K562 (cell line): Measurements from ENCODE around the gene PIP4K2A. TPM values are rescaled to one million over a fixed set of nuclear protein-coding genes. Genes with fewer than 3 reads are reported as not detected.
A peak's percentile ranks its signal among the peaks of the same experiment; 100 is the strongest.

Experiments
- ARNT ChIP-seq, 2 experiments: fragments of 450-650 bp; IDR thresholded peaks; 2 replicates each; pipeline ENCODE4 v1.6.1; 2016; ENCODE audit warnings: mild to moderate bottlenecking in 1 of 2
- CBX1 ChIP-seq: sonication (generic); IDR thresholded peaks from 2 replicates; pipeline ENCODE4 v1.6.1; 2016; ENCODE audit warnings: antibody characterized with exemption, low read depth, mild to moderate bottlenecking
- CEBPZ ChIP-seq: fragments of 150-350 bp; IDR thresholded peaks from 2 replicates; pipeline ENCODE4 v1.6.1; 2014; ENCODE audit warnings: low read depth, mild to moderate bottlenecking, low read length, borderline replicate concordance
- FOS ChIP-seq: IDR thresholded peaks from 3 replicates; pipeline ENCODE4 v1.6.1; 2011; ENCODE audit not compliant: insufficient read length; ENCODE audit errors: extremely low read depth
- FOXK2 ChIP-seq, 2 experiments: fragments of 450-650 bp; IDR thresholded peaks in 1 of 2; conservative IDR thresholded peaks in 1 of 2; 2 replicates each; pipeline ENCODE4 v1.6.1; 2016; ENCODE audit warnings: low read depth in 2 of 2, mild to moderate bottlenecking in 1 of 2
- FOXP1 ChIP-seq: sonication (generic); formaldehyde crosslinking; IDR thresholded peaks from 2 replicates; pipeline ENCODE4 v1.8.0; 2022; ENCODE audit warnings: mild to moderate bottlenecking, missing genetic modification reagents
- HOMEZ ChIP-seq: fragments of 250-450 bp; sonication (Bioruptor Pico); IDR thresholded peaks from 2 replicates; pipeline ENCODE4 v1.4.0; 2020; ENCODE audit warnings: mild to moderate bottlenecking, moderate library complexity
- JUND ChIP-seq, 2 experiments: IDR thresholded peaks; 2 replicates in 1 of 2; 3 replicates in 1 of 2; pipeline ENCODE4 v1.6.1; 2011; ENCODE audit warnings: borderline replicate concordance in 2 of 2, low read depth in 2 of 2, low read length in 2 of 2, improper control_type of control experiment in 1 of 2, missing biosample characterization in 1 of 2, missing genetic modification characterization in 1 of 2, missing genetic modification reagents in 1 of 2
- NELFE ChIP-seq: IDR thresholded peaks from 2 replicates; pipeline ENCODE4 v1.6.1; 2011; ENCODE audit warnings: mild to moderate bottlenecking; ENCODE audit not compliant: insufficient read depth, insufficient read length
- NFRKB ChIP-seq: fragments of 450-650 bp; IDR thresholded peaks from 2 replicates; pipeline ENCODE4 v1.6.1; 2016; ENCODE audit warnings: low read depth
- RHOXF2B ChIP-seq: fragments of 250-450 bp; sonication (Bioruptor Pico); conservative IDR thresholded peaks from 2 replicates; pipeline ENCODE4 v1.5.1; 2021
- SAFB ChIP-seq: fragments of 200-400 bp; formaldehyde crosslinking; IDR thresholded peaks from 2 replicates; pipeline ENCODE4 v1.6.1; 2017; ENCODE audit warnings: low read depth, low read length, borderline replicate concordance
- SIRT6 ChIP-seq: IDR thresholded peaks from one replicate; pipeline ENCODE4 v1.6.1; 2012; ENCODE audit warnings: low read depth, mild to moderate bottlenecking, control low read depth, inconsistent platforms, low read length, moderate library complexity
- SMARCA5 ChIP-seq: fragments of 450-650 bp; IDR thresholded peaks from 2 replicates; pipeline ENCODE4 v1.6.1; 2016
- ZBTB33 ChIP-seq: sonication (generic); formaldehyde crosslinking; IDR thresholded peaks from 2 replicates; pipeline ENCODE4 v1.8.1; 2023; ENCODE audit warnings: mild to moderate bottlenecking, missing genetic modification reagents
- ZNF444 ChIP-seq: fragments of 250-450 bp; sonication (Bioruptor Pico); IDR thresholded peaks from 2 replicates; pipeline ENCODE4 v1.4.0; 2020; ENCODE audit warnings: mild to moderate bottlenecking, moderate library complexity
- ZNF449 ChIP-seq: fragments of 250-450 bp; sonication (Bioruptor Pico); IDR thresholded peaks from 2 replicates; pipeline ENCODE4 v1.8.0; 2022; ENCODE audit warnings: moderate library complexity, mild to moderate bottlenecking, inconsistent platforms
- ZNF561 ChIP-seq: fragments of 450-650 bp; formaldehyde crosslinking; conservative IDR thresholded peaks from 2 replicates; pipeline ENCODE4 v1.4.0; 2020; ENCODE audit warnings: mild to moderate bottlenecking, moderate library complexity
- polyA plus RNA-seq, 8 experiments: library from polyadenylated mRNA; depleted of rRNA in 4 of 8; stranded (reverse) in 5 of 8; unstranded in 3 of 8; fragments of >200 nt; fragmentation: Nextera tagmentation in 2 of 8; fragmentation: Illumina TruSeq in 1 of 8; extraction: Ambion mirVana in 2 of 8; extraction: Trizol in 1 of 8; gene quantifications; 2 replicates each; pipeline versions ENCODE4 v1.2.1 to v1.2.3, GENCODE V29; 2011 to 2014; ENCODE audit warnings: inconsistent platforms in 1 of 8, missing spikeins in 1 of 8
- total RNA-seq, 7 experiments: library from RNA; depleted of rRNA in 6 of 7; stranded (reverse); fragments of >200 nt in 6 of 7; fragmentation: Illumina TruSeq in 2 of 7; extraction: Trizol in 2 of 7; gene quantifications; 2 replicates each; pipeline versions ENCODE4 v1.2.1 to v1.2.3, GENCODE V29; 2011 to 2021; ENCODE audit warnings: low replicate concordance in 1 of 7

Gene PIP4K2A
- total and polyA plus RNA-seq, 9 of the 15 experiments (the other 6 are each of a cell fraction or from before 2014, with no cell fraction given) = 35.6 to 117 (median 71.9) TPM

- TF ChIP-seq CEBPZ = no peak
- TF ChIP-seq FOS = no peak
- TF ChIP-seq SAFB = no peak
- TF ChIP-seq NFRKB = no peak; the same call in 1 of the 2 replicates
- TF ChIP-seq JUND (IDR thresholded peaks at IDR 0.05; ENCODE audit: borderline replicate concordance, low read depth, low read length) = peak; percentile 94
- peak; percentile 97; the same call in 2 of the 3 replicates for TF ChIP-seq JUND (tag; IDR thresholded peaks at IDR 0.05; ENCODE audit: borderline replicate concordance, low read depth, low read length)
- no peak for TF ChIP-seq CBX1
- no peak for TF ChIP-seq ZNF449 (CRISPR knock-in tag)
- no peak for TF ChIP-seq RHOXF2B (CRISPR knock-in tag)
- no peak for TF ChIP-seq ZNF561 (CRISPR knock-in tag)
- no peak for TF ChIP-seq SMARCA5
- no peak for TF ChIP-seq HOMEZ (CRISPR knock-in tag)
- no peak for TF ChIP-seq NELFE
- no peak for TF ChIP-seq ZNF444 (CRISPR knock-in tag)
- TF ChIP-seq SIRT6 = no peak
- no peak for TF ChIP-seq FOXP1 (CRISPR knock-in tag)
- TF ChIP-seq ARNT (IDR thresholded peaks at IDR 0.05) = peak in 1 of 2 experiments; percentile 78; a peak in 2 of 4 replicates
- peak; percentile 94 to 95 for TF ChIP-seq FOXK2 (conservative IDR thresholded peaks at IDR 0.05 in 1 of 2, IDR thresholded peaks at IDR 0.05 in 1 of 2; ENCODE audit: low read depth in 2 of 2)
- no peak for TF ChIP-seq ZBTB33 (CRISPR knock-in tag)
These were observed 82.6 kb downstream of the PIP4K2A start (continued) for GRCh38 chr10:22631646-22632278.
